Activated CD8-positive, alpha-beta T cell treated with anti-CD3 and anti-CD28 coated beads for 36 hours (primary cell): ENCODE measurements around the gene CYP2W1. TPM values are rescaled to one million over a fixed set of nuclear protein-coding genes. Genes with fewer than 3 reads are reported as not detected.

ENCODE experiments used
- ATAC-seq: fragments of 200-7000 bp; cut with Tn5 transposase; one replicate; pipeline ENCODE4 v1.10.0; 2021; ENCODE audit warnings: mild to moderate bottlenecking, moderate library complexity
- CTCF ChIA-PET: fragments of 350-600 bp; sonication (Branson Sonifier 250); formaldehyde crosslinking; loops from one replicate; lab custom pipeline; 2021; ENCODE audit warnings: antibody characterized with exemption; lab: Charles Lee
- POLR2A ChIA-PET: fragments of 350-600 bp; sonication (Branson Sonifier 250); formaldehyde crosslinking; loops from one replicate; lab custom pipeline; 2021; ENCODE audit warnings: antibody characterized with exemption; lab: Charles Lee
- DNase-seq: peaks from one replicate; pipeline ENCODE4 v3.0.0-alpha.2; 2020
- H3K27ac Mint-ChIP-seq: one replicate; pipeline ENCODE4 v1.8.0; 2021; ENCODE audit warnings: mild to moderate bottlenecking, mixed read lengths
- H3K27me3 Mint-ChIP-seq: one replicate; pipeline ENCODE4 v1.8.0; 2021; ENCODE audit warnings: mixed read lengths
- H3K36me3 Mint-ChIP-seq: one replicate; pipeline ENCODE4 v1.8.0; 2021; ENCODE audit warnings: low read depth, mixed read lengths
- H3K4me1 Mint-ChIP-seq: one replicate; pipeline ENCODE4 v1.8.0; 2021; ENCODE audit warnings: low read depth, mixed read lengths
- H3K4me3 Mint-ChIP-seq: one replicate; pipeline ENCODE4 v1.8.0; 2021; ENCODE audit warnings: mild to moderate bottlenecking, moderate library complexity, mixed read lengths
- H3K9me3 Mint-ChIP-seq: one replicate; pipeline ENCODE4 v1.8.0; 2021; ENCODE audit warnings: mixed read lengths
- CTCF ChIP-seq: fragments of 200-600 bp; IDR thresholded peaks from one replicate; pipeline ENCODE4 v1.8.0; 2022; ENCODE audit warnings: antibody characterized with exemption, mild to moderate bottlenecking
- intact Hi-C: fragments of 100-400 bp; cut with micrococcal nuclease; formaldehyde crosslinking; loops from one replicate; pipeline ENCODE4 v1.10.0; 2022
- total RNA-seq, 2 experiments: library from RNA; stranded (reverse); gene quantifications; one replicate each; pipeline ENCODE4 v1.2.3, GENCODE V29; 2021

Gene CYP2W1
- total RNA-seq, 2 experiments from 2014 or later: not detected

- TF ChIP-seq CTCF: no peak
- H3K9me3 Mint-ChIP-seq: peaks cover 6% of the 10 kb centered on the region
- H3K27ac Mint-ChIP-seq: no peak overlapping the region
- no peak for DNase-seq
- peaks cover 20% of the 10 kb centered on the region for H3K36me3 Mint-ChIP-seq
- no peak for ATAC-seq
- CTCF ChIA-PET: no interaction called here
- intact Hi-C loops: loop anchor here (5.0 kb wide), 1 partner anchor 34 kb away; no protein-coding TSS in a partner anchor
- POLR2A ChIA-PET: no interaction called here
- peaks cover 21% of the 10 kb centered on the region for H3K4me1 Mint-ChIP-seq
- H3K27me3 Mint-ChIP-seq: no peaks in the 10 kb centered on the region
- no peak overlapping the region for H3K4me3 Mint-ChIP-seq
Observed at GRCh38 chr7:946256-946996, 36.6 kb upstream of the CYP2W1 start.

GRCh38 chr7:947391-948210 is 35.4 kb upstream of the CYP2W1 start:
- H3K4me1 Mint-ChIP-seq: peaks cover 16% of the 10 kb centered on the region
- H3K27me3 Mint-ChIP-seq: no peaks in the 10 kb centered on the region
- ATAC-seq (no peak), DNase-seq (no peak)
- POLR2A ChIA-PET: interaction anchor here (0.6 kb wide), 1 partner anchor 38 kb away, joined by 3 read pairs; no protein-coding TSS in a partner anchor
- peaks cover 16% of the 10 kb centered on the region for H3K36me3 Mint-ChIP-seq
- H3K9me3 Mint-ChIP-seq: no peaks in the 10 kb centered on the region
- TF ChIP-seq CTCF: no peak
- H3K4me3 Mint-ChIP-seq: no peak overlapping the region
- intact Hi-C loops: loop anchor here (5.0 kb wide), 1 partner anchor 35 kb away; no protein-coding TSS in a partner anchor
- no peak overlapping the region for H3K27ac Mint-ChIP-seq
- CTCF ChIA-PET: no interaction called here

- peaks cover 17% of the 10 kb centered on the region for H3K4me1 Mint-ChIP-seq
- H3K27ac Mint-ChIP-seq: peak overlapping the region; percentile 44
- CTCF ChIA-PET: no interaction called here
- no peak for TF ChIP-seq CTCF
- POLR2A ChIA-PET: interaction anchor here (0.7 kb wide), 1 partner anchor 52 kb away, joined by 3 read pairs; no protein-coding TSS in a partner anchor
- H3K9me3 Mint-ChIP-seq: no peaks in the 10 kb centered on the region
- H3K4me3 Mint-ChIP-seq: no peak overlapping the region
- intact Hi-C loops: loop anchor here (5.0 kb wide), 1 partner anchor 37 kb away; no protein-coding TSS in a partner anchor
- no peaks in the 10 kb centered on the region for H3K27me3 Mint-ChIP-seq
- ATAC-seq (no peak), DNase-seq (no peak)
- peaks cover 16% of the 10 kb centered on the region for H3K36me3 Mint-ChIP-seq
Observed at GRCh38 chr7:949021-949934, 33.7 kb upstream of the CYP2W1 start.

- intact Hi-C loops: no loop called here
- CTCF ChIA-PET: interaction anchor here (0.9 to 1.5 kb wide), 5 partner anchors 22 to 114 kb away, joined by 3 to 5 read pairs (median 4); no protein-coding TSS in a partner anchor
- Mint-ChIP-seq H3K27ac (no peak overlapping the region), H3K36me3 (peaks cover 15% of the 10 kb centered on the region), H3K9me3 (no peaks in the 10 kb centered on the region), H3K4me1 (peaks cover 21% of the 10 kb centered on the region), H3K4me3 (peak overlapping the region; percentile 42), H3K27me3 (peaks cover 2% of the 10 kb centered on the region)
- no peak for TF ChIP-seq CTCF
- no peak for ATAC-seq
- POLR2A ChIA-PET: interaction anchor here (0.6 to 1.8 kb wide), 7 partner anchors 11 to 135 kb away, joined by 3 to 5 read pairs (median 3); no protein-coding TSS in a partner anchor
- DNase-seq: no peak
Observed at GRCh38 chr7:951881-952547, 31.0 kb upstream of the CYP2W1 start.
